B cell (primary cell): ENCODE measurements around the gene CHCHD3. TPM values are rescaled to one million over a fixed set of nuclear protein-coding genes. Genes with fewer than 3 reads are reported as not detected.

Experiments
- ATAC-seq: fragments of 200-7000 bp; cut with Tn5 transposase; one replicate; pipeline ENCODE4 v1.10.0; 2021; ENCODE audit warnings: low read depth, mild to moderate bottlenecking, moderate number of reproducible peaks, moderate library complexity
- CTCF ChIA-PET: fragments of 350-600 bp; sonication (Branson Sonifier 250); formaldehyde crosslinking; loops from one replicate; lab custom pipeline; 2021; ENCODE audit warnings: antibody characterized with exemption, inconsistent platforms; lab: Charles Lee
- POLR2A ChIA-PET: fragments of 350-600 bp; sonication (Branson Sonifier 250); formaldehyde crosslinking; loops from one replicate; lab custom pipeline; 2021; ENCODE audit warnings: antibody characterized with exemption; lab: Charles Lee
- DNase-seq: peaks from one replicate; pipeline ENCODE4 v3.0.0; 2013
- H2AFZ ChIP-seq: 2 replicates; pipeline ENCODE4 v1.6.1; 2012; ENCODE audit warnings: mild to moderate bottlenecking, low read depth, low read length; ENCODE audit not compliant: insufficient read depth, poor library complexity, severe bottlenecking
- H3K27ac ChIP-seq, 2 donors: 1 replicate in 1 of 2; 2 replicates in 1 of 2; pipeline ENCODE4 v1.5.1; 2012 to 2013; ENCODE audit warnings: low read length in 2 of 2, mild to moderate bottlenecking in 2 of 2, moderate library complexity in 1 of 2
- H3K27me3 ChIP-seq, 4 experiments: fragments of 200-600 bp in 1 of 4; sonication (generic) in 1 of 4; replicated peaks in 1 of 4; 1 replicate in 2 of 4; 2 replicates in 2 of 4; pipeline versions ENCODE4 v1.6.1 to v1.7.0; 2013 to 2016; ENCODE audit warnings: low read length in 3 of 4, mild to moderate bottlenecking in 2 of 4, mixed read lengths in 1 of 4, moderate library complexity in 1 of 4; ENCODE audit not compliant: insufficient read depth in 4 of 4, control insufficient read depth in 3 of 4; ENCODE audit errors: control extremely low read depth in 1 of 4
- H3K36me3 ChIP-seq, 2 experiments: replicated peaks in 1 of 2; 1 replicate in 1 of 2; 2 replicates in 1 of 2; pipeline versions ENCODE4 v1.6.1 to v1.7.1; 2013; ENCODE audit warnings: low read length in 1 of 2; ENCODE audit not compliant: insufficient read depth in 2 of 2, control insufficient read depth in 1 of 2; ENCODE audit errors: control extremely low read depth in 1 of 2, extremely low read depth in 1 of 2
- H3K4me1 ChIP-seq, 2 donors: fragments of 200-600 bp in 1 of 2; sonication (generic) in 1 of 2; 1 replicate in 1 of 2; 2 replicates in 1 of 2; pipeline versions ENCODE4 v1.5.1 to v1.6.1; 2013 to 2017; ENCODE audit warnings: low read length in 2 of 2; ENCODE audit not compliant: control insufficient read depth in 2 of 2, insufficient read depth in 2 of 2
- H3K4me2 ChIP-seq: replicated peaks from 2 replicates; pipeline ENCODE3; 2012; ENCODE audit warnings: mild to moderate bottlenecking, low read depth, low read length; ENCODE audit not compliant: poor library complexity, severe bottlenecking
- H3K4me3 ChIP-seq, 5 experiments: fragments of 200-600 bp in 1 of 5; sonication (generic) in 1 of 5; 1 replicate in 3 of 5; 2 replicates in 2 of 5; pipeline versions ENCODE4 v1.5.1 to v1.7.0; 2011 to 2016; ENCODE audit warnings: low read length in 4 of 5, mild to moderate bottlenecking in 4 of 5, low read depth in 2 of 5, control low read depth in 1 of 5, moderate library complexity in 1 of 5; ENCODE audit not compliant: insufficient read depth in 1 of 5; ENCODE audit errors: control extremely low read depth in 1 of 5, extremely low read depth in 1 of 5
- H3K79me2 ChIP-seq: fragments of 200-600 bp; sonication (generic); one replicate; pipeline ENCODE4 v1.6.0; 2016; ENCODE audit warnings: low read length; ENCODE audit not compliant: control insufficient read depth, insufficient read depth
- H3K9ac ChIP-seq: fragments of 200-600 bp; sonication (generic); 2 replicates; pipeline ENCODE4 v1.6.1; 2017; ENCODE audit warnings: mild to moderate bottlenecking, low read length, moderate library complexity
- H3K9me3 ChIP-seq, 3 donors: one replicate each; pipeline versions ENCODE4 v1.6.1 to v1.7.1; 2013; ENCODE audit warnings: low read length in 2 of 3; ENCODE audit not compliant: control insufficient read depth in 2 of 3, insufficient read depth in 1 of 3; ENCODE audit errors: control extremely low read depth in 1 of 3
- H4K20me1 ChIP-seq: 2 replicates; pipeline ENCODE4 v1.6.0; 2012; ENCODE audit warnings: mild to moderate bottlenecking, low read length; ENCODE audit not compliant: insufficient read depth, control insufficient read depth, poor library complexity, severe bottlenecking
- H3K27ac Mint-ChIP-seq: one replicate; pipeline ENCODE4 v1.8.0; 2021; ENCODE audit warnings: mixed read lengths
- H3K27me3 Mint-ChIP-seq: one replicate; pipeline ENCODE4 v1.8.0; 2021; ENCODE audit warnings: mixed read lengths
- H3K4me1 Mint-ChIP-seq: one replicate; pipeline ENCODE4 v1.8.0; 2021; ENCODE audit warnings: mixed read lengths
- H3K4me3 Mint-ChIP-seq: one replicate; pipeline ENCODE4 v1.8.0; 2021; ENCODE audit warnings: mixed read lengths
- H3K9me3 Mint-ChIP-seq: one replicate; pipeline ENCODE4 v1.8.0; 2022; ENCODE audit warnings: mixed read lengths; ENCODE audit not compliant: insufficient read depth
- CTCF ChIP-seq: fragments of 200-600 bp; IDR thresholded peaks from one replicate; pipeline ENCODE4 v1.8.0; 2022; ENCODE audit warnings: antibody characterized with exemption, mild to moderate bottlenecking
- EZH2 ChIP-seq: IDR thresholded peaks from 2 replicates; pipeline ENCODE4 v1.6.1; 2012; ENCODE audit warnings: borderline replicate concordance, low read depth, mild to moderate bottlenecking, moderate library complexity, low read length; ENCODE audit not compliant: insufficient read depth, poor library complexity, severe bottlenecking
- WGBS: methylation state at CpG from one replicate; pipeline ENCODE4 v1.1.5; 2013; ENCODE audit warnings: missing lambda C conversion rate; ENCODE audit not compliant: insufficient coverage; 5-methylcytosine and 5-hydroxymethylcytosine counted together
- intact Hi-C: fragments of 100-400 bp; cut with micrococcal nuclease; formaldehyde crosslinking; loops from one replicate; pipeline ENCODE4 v1.10.0; 2022
- polyA plus RNA-seq: library from polyadenylated mRNA; depleted of rRNA; stranded (reverse); fragments of >200 nt; gene quantifications from 2 replicates; pipeline ENCODE4 v1.2.3, GENCODE V29; 2012
- total RNA-seq, 2 donors: library from RNA; stranded (reverse); fragments of 120-200 nt in 1 of 2; gene quantifications; 1 replicate in 1 of 2; 2 replicates in 1 of 2; pipeline versions ENCODE4 v1.2.3 to v1.2.4, GENCODE V29; 2013 to 2022

CHCHD3 gene
- total and polyA plus RNA-seq, 2 donors (not counting 1 experiment from before 2014, with no cell fraction given), result 20.1 to 38.4 TPM

- peaks cover 0 to 8% of the 10 kb centered on the region in 2 experiments for H3K36me3 ChIP-seq
- Mint-ChIP-seq H3K4me3 (no peak overlapping the region), H3K27me3 (no peaks in the 10 kb centered on the region), H3K27ac (no peak overlapping the region), H3K4me1 (peaks cover 12% of the 10 kb centered on the region), H3K9me3 (no peaks in the 10 kb centered on the region)
- H3K9ac ChIP-seq, result no peak overlapping the region
- ChIA-PET CTCF (no interaction called here), POLR2A (no interaction called here)
- no peaks in the 10 kb centered on the region for H3K4me1 ChIP-seq
- no peak overlapping the region for H2AFZ ChIP-seq
- H4K20me1 ChIP-seq, result peaks cover 6% of the 10 kb centered on the region
- H3K4me3 ChIP-seq, result no peak overlapping the region
- no peak for TF ChIP-seq CTCF
- no peak for TF ChIP-seq EZH2
- no peaks in the 10 kb centered on the region for H3K79me2 ChIP-seq
- no peaks in the 10 kb centered on the region for H3K27me3 ChIP-seq
- no CpG with 5 or more reads among the region's 5 CpGs for WGBS
- intact Hi-C loops, result no loop called here
- no peak overlapping the region for H3K4me2 ChIP-seq
- DNase-seq (no peak), ATAC-seq (no peak)
- no peaks in the 10 kb centered on the region for H3K9me3 ChIP-seq
- H3K27ac ChIP-seq, result no peak overlapping the region
Observed at GRCh38 chr7:132856416-132856815, 225.5 kb downstream of the CHCHD3 start.

- no peaks in the 10 kb centered on the region for H3K9me3 Mint-ChIP-seq
- TF ChIP-seq CTCF, result no peak
- no peak for TF ChIP-seq EZH2
- ChIA-PET CTCF (no interaction called here), POLR2A (no interaction called here)
- Histone ChIP-seq H3K4me1 (no peaks in the 10 kb centered on the region), H3K36me3 (peaks cover 0 to 4% of the 10 kb centered on the region in 2 experiments), H4K20me1 (peaks cover 6% of the 10 kb centered on the region), H2AFZ (no peak overlapping the region), H3K79me2 (no peaks in the 10 kb centered on the region), H3K4me2 (no peak overlapping the region), H3K27ac (no peak overlapping the region), H3K9me3 (no peaks in the 10 kb centered on the region), H3K4me3 (no peak overlapping the region), H3K27me3 (no peaks in the 10 kb centered on the region), H3K9ac (no peak overlapping the region)
- no peak overlapping the region for H3K27ac Mint-ChIP-seq
- H3K4me1 Mint-ChIP-seq, result peaks cover 12% of the 10 kb centered on the region
- DNase-seq (no peak), ATAC-seq (no peak)
- H3K27me3 Mint-ChIP-seq, result no peaks in the 10 kb centered on the region
- 100% methylated on average over 1 of the region's 2 CpGs for WGBS
- H3K4me3 Mint-ChIP-seq, result no peak overlapping the region
- intact Hi-C loops, result no loop called here
Observed at GRCh38 chr7:132855901-132856300, 226.0 kb downstream of the CHCHD3 start.
